OCI-LY1 (cell line): ENCODE results near the gene MBTPS2.

Experiments used
- EZH2 ChIP-seq: fragments of 200-600 bp; sonication (generic), shearing (Covaris generic); IDR thresholded peaks from 2 replicates; pipeline ENCODE4 v1.8.0; 2017; ENCODE audit warnings: borderline replicate concordance, mixed run types, mild to moderate bottlenecking, antibody characterized with exemption, low read length, moderate library complexity, mixed read lengths
- TF ChIP-seq, protein P1 (sequence below): fragments of 200-600 bp; sonication (generic), shearing (Covaris generic); IDR thresholded peaks from 2 replicates; pipeline ENCODE4 v1.5.1; 2017; ENCODE audit warnings: mild to moderate bottlenecking, antibody characterized with exemption, low read length, moderate library complexity, mixed read lengths

DNA sequence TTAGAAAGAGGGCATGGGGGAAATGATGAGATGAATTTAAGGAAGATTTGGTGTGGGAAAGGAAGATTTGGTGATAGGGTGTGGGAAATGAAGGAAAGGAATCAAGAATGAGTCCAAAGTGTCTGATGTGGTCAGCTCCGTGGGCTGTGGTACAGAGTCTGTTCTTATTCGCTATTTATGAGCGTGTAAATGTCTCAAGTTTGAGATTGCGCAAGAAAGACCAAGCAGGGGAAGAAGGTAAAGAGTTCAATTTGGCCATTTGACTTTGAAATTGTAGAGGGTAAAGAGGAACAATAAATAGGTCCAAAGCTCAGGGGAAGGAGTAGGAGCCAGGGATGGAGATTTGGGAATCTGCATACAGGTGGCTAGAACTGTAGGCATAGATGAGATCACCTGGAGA, 89.8 kb downstream of the MBTPS2 start:
- TF ChIP-seq, protein P1, sequence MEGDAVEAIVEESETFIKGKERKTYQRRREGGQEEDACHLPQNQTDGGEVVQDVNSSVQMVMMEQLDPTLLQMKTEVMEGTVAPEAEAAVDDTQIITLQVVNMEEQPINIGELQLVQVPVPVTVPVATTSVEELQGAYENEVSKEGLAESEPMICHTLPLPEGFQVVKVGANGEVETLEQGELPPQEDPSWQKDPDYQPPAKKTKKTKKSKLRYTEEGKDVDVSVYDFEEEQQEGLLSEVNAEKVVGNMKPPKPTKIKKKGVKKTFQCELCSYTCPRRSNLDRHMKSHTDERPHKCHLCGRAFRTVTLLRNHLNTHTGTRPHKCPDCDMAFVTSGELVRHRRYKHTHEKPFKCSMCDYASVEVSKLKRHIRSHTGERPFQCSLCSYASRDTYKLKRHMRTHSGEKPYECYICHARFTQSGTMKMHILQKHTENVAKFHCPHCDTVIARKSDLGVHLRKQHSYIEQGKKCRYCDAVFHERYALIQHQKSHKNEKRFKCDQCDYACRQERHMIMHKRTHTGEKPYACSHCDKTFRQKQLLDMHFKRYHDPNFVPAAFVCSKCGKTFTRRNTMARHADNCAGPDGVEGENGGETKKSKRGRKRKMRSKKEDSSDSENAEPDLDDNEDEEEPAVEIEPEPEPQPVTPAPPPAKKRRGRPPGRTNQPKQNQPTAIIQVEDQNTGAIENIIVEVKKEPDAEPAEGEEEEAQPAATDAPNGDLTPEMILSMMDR = no peak
- TF ChIP-seq EZH2 = no peak
